ENCODE results near the gene C1orf210.

GRCh38 chr1:43276673-43277072, 8.7 kb downstream of the C1orf210 start:
- TF ChIP-seq, protein P1, sequence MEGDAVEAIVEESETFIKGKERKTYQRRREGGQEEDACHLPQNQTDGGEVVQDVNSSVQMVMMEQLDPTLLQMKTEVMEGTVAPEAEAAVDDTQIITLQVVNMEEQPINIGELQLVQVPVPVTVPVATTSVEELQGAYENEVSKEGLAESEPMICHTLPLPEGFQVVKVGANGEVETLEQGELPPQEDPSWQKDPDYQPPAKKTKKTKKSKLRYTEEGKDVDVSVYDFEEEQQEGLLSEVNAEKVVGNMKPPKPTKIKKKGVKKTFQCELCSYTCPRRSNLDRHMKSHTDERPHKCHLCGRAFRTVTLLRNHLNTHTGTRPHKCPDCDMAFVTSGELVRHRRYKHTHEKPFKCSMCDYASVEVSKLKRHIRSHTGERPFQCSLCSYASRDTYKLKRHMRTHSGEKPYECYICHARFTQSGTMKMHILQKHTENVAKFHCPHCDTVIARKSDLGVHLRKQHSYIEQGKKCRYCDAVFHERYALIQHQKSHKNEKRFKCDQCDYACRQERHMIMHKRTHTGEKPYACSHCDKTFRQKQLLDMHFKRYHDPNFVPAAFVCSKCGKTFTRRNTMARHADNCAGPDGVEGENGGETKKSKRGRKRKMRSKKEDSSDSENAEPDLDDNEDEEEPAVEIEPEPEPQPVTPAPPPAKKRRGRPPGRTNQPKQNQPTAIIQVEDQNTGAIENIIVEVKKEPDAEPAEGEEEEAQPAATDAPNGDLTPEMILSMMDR (conservative IDR thresholded peaks at IDR 0.05) = no peak
- no peak for TF ChIP-seq EZH2 (IDR thresholded peaks at IDR 0.05; ENCODE audit: low read depth)
